H1 (cell line): Measurements from ENCODE around the gene ONECUT3.

Experiments
- BACH1 ChIP-seq: IDR thresholded peaks from 2 replicates; pipeline ENCODE4 v1.6.1; 2012; ENCODE audit warnings: low read length, improper control_type of control experiment
- BRCA1 ChIP-seq: IDR thresholded peaks from 2 replicates; pipeline ENCODE4 v1.6.1; 2012; ENCODE audit warnings: low read depth, low read length, improper control_type of control experiment
- CBX5 ChIP-seq: fragments of 300-800, 300-1000 bp; sonication (generic); IDR thresholded peaks from 2 replicates; pipeline ENCODE4 v1.7.1; 2016; ENCODE audit warnings: antibody characterized with exemption, low read length, low read depth
- EP300 ChIP-seq, 2 experiments: IDR thresholded peaks; 1 replicate in 1 of 2; 2 replicates in 1 of 2; pipeline ENCODE4 v1.6.1; 2011 to 2012; ENCODE audit warnings: low read depth in 2 of 2, low read length in 2 of 2, mild to moderate bottlenecking in 2 of 2, borderline replicate concordance in 1 of 2, inconsistent platforms in 1 of 2, moderate library complexity in 1 of 2
- HDAC2 ChIP-seq, 2 experiments: fragments of 300-600 bp in 1 of 2; sonication (generic) in 1 of 2; IDR thresholded peaks; 2 replicates each; pipeline ENCODE4 v1.6.1; 2011 to 2012; ENCODE audit warnings: low read depth in 2 of 2, low read length in 2 of 2, mild to moderate bottlenecking in 2 of 2, moderate library complexity in 2 of 2, borderline replicate concordance in 1 of 2, inconsistent platforms in 1 of 2
- HDAC6 ChIP-seq: IDR thresholded peaks from one replicate; pipeline ENCODE4 v1.7.1; 2012; ENCODE audit warnings: low read depth, mild to moderate bottlenecking, inconsistent platforms, low read length, moderate library complexity
- KDM1A ChIP-seq: fragments of 200-600, 300-600 bp; sonication (generic); IDR thresholded peaks from 2 replicates; pipeline ENCODE4 v1.7.1; 2016; ENCODE audit warnings: mild to moderate bottlenecking, low read length, borderline replicate concordance
- MAX ChIP-seq: IDR thresholded peaks from 2 replicates; pipeline ENCODE4 v1.6.1; 2012; ENCODE audit warnings: inconsistent platforms
- POLR2A ChIP-seq, 2 experiments: IDR thresholded peaks; 1 replicate in 1 of 2; 2 replicates in 1 of 2; pipeline ENCODE4 v1.6.1; 2011; ENCODE audit warnings: low read depth in 2 of 2, low read length in 2 of 2, mild to moderate bottlenecking in 2 of 2; ENCODE audit errors: control extremely low read depth in 1 of 2
- SAP30 ChIP-seq: fragments of 300-600 bp; sonication (generic); IDR thresholded peaks from 2 replicates; pipeline ENCODE4 v1.7.1; 2012; ENCODE audit warnings: low read length, moderate library complexity, mild to moderate bottlenecking, inconsistent platforms; ENCODE audit not compliant: insufficient read depth, insufficient replicate concordance
- TF ChIP-seq, protein P1 (sequence below), 3 experiments: IDR thresholded peaks; 1 replicate in 2 of 3; 2 replicates in 1 of 3; pipeline versions ENCODE4 v1.5.1 to v1.6.1; 2011; ENCODE audit warnings: low read length in 3 of 3, mild to moderate bottlenecking in 3 of 3, inconsistent platforms in 2 of 3, low read depth in 1 of 3, moderate library complexity in 1 of 3; ENCODE audit not compliant: insufficient read depth in 1 of 3; ENCODE audit errors: control extremely low read depth in 1 of 3
- TF ChIP-seq, protein P2 (sequence below): IDR thresholded peaks from 2 replicates; pipeline ENCODE4 v1.6.1; 2012; ENCODE audit warnings: low read length, inconsistent platforms

DNA sequence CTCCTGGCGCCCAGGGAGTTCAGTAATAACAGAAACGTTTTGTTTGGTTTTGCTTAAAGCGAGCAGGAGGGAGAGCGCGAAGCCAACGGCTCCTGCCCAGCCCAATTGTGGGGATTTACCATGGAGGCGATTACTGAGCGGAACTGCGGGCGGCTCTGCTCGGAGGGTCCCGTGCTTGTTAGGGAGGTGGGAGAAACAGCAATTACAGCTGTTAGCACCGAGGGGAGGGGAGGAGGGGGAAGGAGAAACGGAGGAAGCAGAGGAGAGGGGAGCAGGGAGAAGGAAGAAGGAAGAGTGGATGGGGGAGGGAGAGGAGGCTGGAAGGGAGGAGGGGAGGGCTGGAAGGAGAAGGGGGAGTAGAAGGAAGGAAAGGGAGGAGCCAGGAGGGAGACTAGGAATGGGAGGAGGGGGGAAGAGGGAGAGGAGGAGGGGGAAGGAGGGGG lies 7.7 kb upstream of the ONECUT3 start:
- TF ChIP-seq, protein P1, sequence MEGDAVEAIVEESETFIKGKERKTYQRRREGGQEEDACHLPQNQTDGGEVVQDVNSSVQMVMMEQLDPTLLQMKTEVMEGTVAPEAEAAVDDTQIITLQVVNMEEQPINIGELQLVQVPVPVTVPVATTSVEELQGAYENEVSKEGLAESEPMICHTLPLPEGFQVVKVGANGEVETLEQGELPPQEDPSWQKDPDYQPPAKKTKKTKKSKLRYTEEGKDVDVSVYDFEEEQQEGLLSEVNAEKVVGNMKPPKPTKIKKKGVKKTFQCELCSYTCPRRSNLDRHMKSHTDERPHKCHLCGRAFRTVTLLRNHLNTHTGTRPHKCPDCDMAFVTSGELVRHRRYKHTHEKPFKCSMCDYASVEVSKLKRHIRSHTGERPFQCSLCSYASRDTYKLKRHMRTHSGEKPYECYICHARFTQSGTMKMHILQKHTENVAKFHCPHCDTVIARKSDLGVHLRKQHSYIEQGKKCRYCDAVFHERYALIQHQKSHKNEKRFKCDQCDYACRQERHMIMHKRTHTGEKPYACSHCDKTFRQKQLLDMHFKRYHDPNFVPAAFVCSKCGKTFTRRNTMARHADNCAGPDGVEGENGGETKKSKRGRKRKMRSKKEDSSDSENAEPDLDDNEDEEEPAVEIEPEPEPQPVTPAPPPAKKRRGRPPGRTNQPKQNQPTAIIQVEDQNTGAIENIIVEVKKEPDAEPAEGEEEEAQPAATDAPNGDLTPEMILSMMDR (IDR thresholded peaks at IDR 0.05; ENCODE audit: control extremely low read depth in 1 of 3, insufficient read depth in 1 of 3, low read depth in 1 of 3, low read length in 3 of 3) = no peak
- TF ChIP-seq MAX (no peak), SAP30 (no peak), HDAC6 (no peak), EP300 (IDR thresholded peaks at IDR 0.05; ENCODE audit: borderline replicate concordance in 1 of 2, low read depth in 2 of 2, low read length in 2 of 2) (no peak), BACH1 (no peak), CBX5 (no peak), HDAC2 (IDR thresholded peaks at IDR 0.05; ENCODE audit: borderline replicate concordance in 1 of 2, low read depth in 2 of 2, low read length in 2 of 2) (no peak), BRCA1 (no peak), POLR2A (IDR thresholded peaks at IDR 0.05; ENCODE audit: control extremely low read depth in 1 of 2, low read depth in 2 of 2, low read length in 2 of 2) (no peak), KDM1A (no peak)
- TF ChIP-seq, protein P2, sequence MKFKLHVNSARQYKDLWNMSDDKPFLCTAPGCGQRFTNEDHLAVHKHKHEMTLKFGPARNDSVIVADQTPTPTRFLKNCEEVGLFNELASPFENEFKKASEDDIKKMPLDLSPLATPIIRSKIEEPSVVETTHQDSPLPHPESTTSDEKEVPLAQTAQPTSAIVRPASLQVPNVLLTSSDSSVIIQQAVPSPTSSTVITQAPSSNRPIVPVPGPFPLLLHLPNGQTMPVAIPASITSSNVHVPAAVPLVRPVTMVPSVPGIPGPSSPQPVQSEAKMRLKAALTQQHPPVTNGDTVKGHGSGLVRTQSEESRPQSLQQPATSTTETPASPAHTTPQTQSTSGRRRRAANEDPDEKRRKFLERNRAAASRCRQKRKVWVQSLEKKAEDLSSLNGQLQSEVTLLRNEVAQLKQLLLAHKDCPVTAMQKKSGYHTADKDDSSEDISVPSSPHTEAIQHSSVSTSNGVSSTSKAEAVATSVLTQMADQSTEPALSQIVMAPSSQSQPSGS = no peak
